K562 (cell line): ENCODE results near the gene AGAP1. TPM values are rescaled to one million over a fixed set of nuclear protein-coding genes. Genes with fewer than 3 reads are reported as not detected.

Source experiments
- ATAC-seq: fragments of 200-7000 bp; cut with Tn5 transposase; 3 replicates; pipeline ENCODE4 v1.9.1; 2020; ENCODE audit warnings: moderate library complexity
- BruUV-seq: library from RNA; stranded (reverse); fragments of 400-500 nt; replicated peaks from 2 replicates; lab custom pipeline; 2021; lab: Mats Ljungman, UMichigan
- CTCF ChIA-PET: fragments of 300-600 bp; formaldehyde crosslinking; extraction: SDS; loops from one replicate; lab custom pipeline; 2021; ENCODE audit warnings: low intra/inter-chr PET ratio; lab: Yijun Ruan, JAX
- POLR2A ChIA-PET: fragments of 300-600, 350-650 bp; sonication (Branson Sonifier 250); formaldehyde crosslinking; extraction: SDS; loops from one replicate; lab custom pipeline; 2021; ENCODE audit warnings: antibody characterized with exemption, inconsistent platforms; lab: Yijun Ruan, JAX
- DNase-seq, 4 experiments: peaks; one replicate each; pipeline versions ENCODE4 v3.0.0 to v3.0.0-alpha.2; 2011 to 2018; ENCODE audit warnings: low spot score in 3 of 4, mixed read lengths in 3 of 4; ENCODE audit errors: extremely low read depth in 1 of 4
- FAIRE-seq: peaks from 2 replicates; lab custom pipeline; 2011; peaks lifted over from hg19 to GRCh38; lab: Jason Lieb, UNC
- H2AFZ ChIP-seq: 2 replicates; pipeline ENCODE4 v1.6.0; 2011; ENCODE audit warnings: low read depth, low read length, control low read depth, inconsistent platforms
- H3K27ac ChIP-seq: fragments of 200-600 bp; 3 replicates; pipeline ENCODE4 v1.8.0; 2011; ENCODE audit warnings: low read depth, mild to moderate bottlenecking, control low read depth, inconsistent platforms, low read length, moderate library complexity, mixed read lengths; ENCODE audit errors: extremely low read depth
- H3K27me3 ChIP-seq, 2 experiments: fragments of 300-600 bp in 1 of 2; 2 replicates in 1 of 2; 3 replicates in 1 of 2; pipeline versions ENCODE4 v1.6.0 to v1.8.0; 2011; ENCODE audit warnings: inconsistent platforms in 2 of 2, low read length in 2 of 2, mild to moderate bottlenecking in 1 of 2, mixed read lengths in 1 of 2, moderate library complexity in 1 of 2; ENCODE audit not compliant: control insufficient read depth in 2 of 2, insufficient read depth in 2 of 2
- H3K36me3 ChIP-seq: fragments of 300-600 bp; 3 replicates; pipeline ENCODE4 v1.8.0; 2011; ENCODE audit warnings: mild to moderate bottlenecking, low read length, inconsistent platforms; ENCODE audit not compliant: control insufficient read depth, insufficient read depth
- H3K4me1 ChIP-seq, 2 experiments: fragments of 200-600 bp in 1 of 2; replicated peaks in 1 of 2; 2 replicates in 1 of 2; 3 replicates in 1 of 2; pipeline versions ENCODE4 v1.5.1 to v1.8.0; 2011; ENCODE audit warnings: inconsistent platforms in 2 of 2, low read length in 2 of 2, mild to moderate bottlenecking in 1 of 2, mixed read lengths in 1 of 2, moderate library complexity in 1 of 2; ENCODE audit not compliant: control insufficient read depth in 2 of 2, insufficient read depth in 2 of 2
- H3K4me2 ChIP-seq: 2 replicates; pipeline ENCODE4 v1.6.1; 2011; ENCODE audit warnings: low read length, control low read depth, inconsistent platforms, mixed read lengths; ENCODE audit not compliant: insufficient read depth
- H3K4me3 ChIP-seq: fragments of 200-600 bp; sonication (generic), shearing (Covaris generic); 2 replicates; pipeline ENCODE4 v1.5.1; 2016; ENCODE audit warnings: control low read depth, inconsistent platforms
- H3K79me2 ChIP-seq: fragments of 200-600 bp; 3 replicates; pipeline ENCODE4 v1.8.0; 2011; ENCODE audit warnings: low read length, inconsistent platforms; ENCODE audit not compliant: control insufficient read depth, insufficient read depth
- H3K9ac ChIP-seq, 2 experiments: 2 replicates each; pipeline versions ENCODE4 v1.6.0 to v1.6.1; 2011; ENCODE audit warnings: low read depth in 2 of 2, low read length in 2 of 2, control low read depth in 1 of 2, inconsistent platforms in 1 of 2, mild to moderate bottlenecking in 1 of 2, mixed read lengths in 1 of 2; ENCODE audit not compliant: insufficient read depth in 1 of 2
- H3K9me1 ChIP-seq: one replicate; pipeline ENCODE4 v1.6.0; 2011; ENCODE audit warnings: inconsistent platforms, mild to moderate bottlenecking, low read length, moderate library complexity; ENCODE audit not compliant: control insufficient read depth, insufficient read depth
- H3K9me3 ChIP-seq: replicated peaks from 2 replicates; pipeline ENCODE4 v1.5.1; 2011; ENCODE audit warnings: low read depth, low read length, inconsistent platforms; ENCODE audit not compliant: control insufficient read depth, insufficient read depth
- H4K20me1 ChIP-seq: replicated peaks from 2 replicates; pipeline ENCODE4 v1.6.1; 2011; ENCODE audit warnings: low read length, inconsistent platforms, mixed read lengths; ENCODE audit not compliant: control insufficient read depth, insufficient read depth
- ARID1B ChIP-seq: fragments of 450-650 bp; IDR thresholded peaks from 2 replicates; pipeline ENCODE4 v1.6.1; 2016; ENCODE audit warnings: antibody characterized with exemption, mild to moderate bottlenecking, inconsistent platforms
- C11orf30 ChIP-seq: fragments of 450-650 bp; IDR thresholded peaks from 2 replicates; pipeline ENCODE4 v1.6.1; 2016; ENCODE audit warnings: low read depth, mild to moderate bottlenecking
- CBFA2T3 ChIP-seq: fragments of 450-650 bp; IDR thresholded peaks from 2 replicates; pipeline ENCODE4 v1.6.1; 2017
- CBFB ChIP-seq: sonication (generic); formaldehyde crosslinking; IDR thresholded peaks from 2 replicates; pipeline ENCODE4 v1.4.0; 2020; ENCODE audit warnings: mild to moderate bottlenecking, missing genetic modification reagents
- CBX3 ChIP-seq, 2 experiments: IDR thresholded peaks; 1 replicate in 1 of 2; 2 replicates in 1 of 2; pipeline ENCODE4 v1.6.1; 2012; ENCODE audit warnings: inconsistent platforms in 2 of 2, low read length in 2 of 2, borderline replicate concordance in 1 of 2, control low read depth in 1 of 2
- CC2D1A ChIP-seq: fragments of 450-650 bp; IDR thresholded peaks from 2 replicates; pipeline ENCODE4 v1.6.1; 2017; ENCODE audit warnings: mild to moderate bottlenecking
- CTBP1 ChIP-seq: fragments of 450-650 bp; IDR thresholded peaks from 2 replicates; pipeline ENCODE4 v1.6.1; 2016; ENCODE audit warnings: borderline replicate concordance
- DPF2 ChIP-seq: fragments of 450-650 bp; IDR thresholded peaks from 2 replicates; pipeline ENCODE4 v1.6.1; 2016
- ELF1 ChIP-seq: fragments of 200-800 bp; sonication (Bioruptor generic); IDR thresholded peaks from 2 replicates; pipeline ENCODE4 v1.6.1; 2016; ENCODE audit warnings: missing genetic modification characterization, missing compliant biosample characterization
- FOXJ2 ChIP-seq: fragments of 200-800 bp; sonication (Bioruptor generic); IDR thresholded peaks from 2 replicates; pipeline ENCODE4 v1.6.1; 2016; ENCODE audit warnings: missing genetic modification characterization, missing compliant biosample characterization
- GTF2E2 ChIP-seq: fragments of 200-800 bp; sonication (Bioruptor generic); IDR thresholded peaks from 2 replicates; pipeline ENCODE4 v1.6.1; 2016; ENCODE audit warnings: missing genetic modification characterization, missing compliant biosample characterization
- HDAC2 ChIP-seq: fragments of 450-650 bp; IDR thresholded peaks from 2 replicates; pipeline ENCODE4 v1.6.1; 2016; ENCODE audit warnings: mild to moderate bottlenecking
- HNRNPK ChIP-seq: fragments of 200-400 bp; formaldehyde crosslinking; IDR thresholded peaks from one replicate; pipeline ENCODE4 v1.6.1; 2018; ENCODE audit warnings: mild to moderate bottlenecking, low read depth, low read length; ENCODE audit not compliant: poor library complexity, severe bottlenecking
- HOMEZ ChIP-seq: fragments of 250-450 bp; sonication (Bioruptor Pico); IDR thresholded peaks from 2 replicates; pipeline ENCODE4 v1.4.0; 2020; ENCODE audit warnings: mild to moderate bottlenecking, moderate library complexity
- HOXB6 ChIP-seq: fragments of 250-450 bp; sonication (Bioruptor Pico); IDR thresholded peaks from 2 replicates; pipeline ENCODE4 v1.5.1; 2022; ENCODE audit warnings: mild to moderate bottlenecking, borderline replicate concordance
- MAFK ChIP-seq: IDR thresholded peaks from 2 replicates; pipeline ENCODE4 v1.6.1; 2011; ENCODE audit warnings: low read length, improper control_type of control experiment
- MEF2A ChIP-seq: IDR thresholded peaks from 2 replicates; pipeline ENCODE4 v1.6.1; 2011; ENCODE audit warnings: low read depth, mild to moderate bottlenecking, low read length, moderate library complexity; ENCODE audit not compliant: control insufficient read depth
- PYGO2 ChIP-seq: fragments of 450-650 bp; IDR thresholded peaks from 2 replicates; pipeline ENCODE4 v1.6.1; 2016; ENCODE audit warnings: mild to moderate bottlenecking, missing genetic modification characterization, moderate library complexity, missing compliant biosample characterization
- RBM17 ChIP-seq: fragments of 200-400 bp; formaldehyde crosslinking; IDR thresholded peaks from 2 replicates; pipeline ENCODE4 v1.6.1; 2017; ENCODE audit warnings: low read depth, mild to moderate bottlenecking, low read length, borderline replicate concordance
- SP2 ChIP-seq: IDR thresholded peaks from 2 replicates; pipeline ENCODE4 v1.6.1; 2011; ENCODE audit warnings: mild to moderate bottlenecking, low read depth, low read length, moderate library complexity; ENCODE audit not compliant: poor library complexity, severe bottlenecking; ENCODE audit errors: extremely low read depth
- TAL1 ChIP-seq: fragments of 450-650 bp; IDR thresholded peaks from 2 replicates; pipeline ENCODE4 v1.6.1; 2016; ENCODE audit warnings: mild to moderate bottlenecking
- TCF3 ChIP-seq: sonication (generic); formaldehyde crosslinking; IDR thresholded peaks from 2 replicates; pipeline ENCODE4 v1.4.0; 2020; ENCODE audit warnings: mild to moderate bottlenecking, missing genetic modification reagents
- ZFP30 ChIP-seq: fragments of 250-450 bp; sonication (Bioruptor Pico); IDR thresholded peaks from 2 replicates; pipeline ENCODE4 v1.8.0; 2022; ENCODE audit warnings: moderate library complexity, mild to moderate bottlenecking, inconsistent platforms, borderline replicate concordance
- ZNF408 ChIP-seq: fragments of 250-450 bp; sonication (Bioruptor Pico); IDR thresholded peaks from 2 replicates; pipeline ENCODE4 v1.4.0; 2020; ENCODE audit warnings: low read depth, mild to moderate bottlenecking, moderate library complexity
- WGBS: fragments of 100-300 bp; shearing (Covaris generic); methylation state at CpG from one replicate; pipeline ENCODE4 v1.1.6; 2016; ENCODE audit warnings: low coverage, mixed read lengths; ENCODE audit not compliant: insufficient coverage; ENCODE audit errors: missing lambda C conversion rate; 5-methylcytosine and 5-hydroxymethylcytosine counted together
- in situ Hi-C: fragments of 300-500 bp; cut with MboI; formaldehyde crosslinking; loops from 4 replicates; pipeline ENCODE4 v1.15.0; 2018; ENCODE audit warnings: inconsistent platforms, mixed read lengths
- intact Hi-C: fragments of 100-400 bp; cut with micrococcal nuclease; formaldehyde crosslinking; loops from 2 replicates; pipeline ENCODE4 v1.14.2; 2022
- polyA plus RNA-seq, 8 experiments: library from polyadenylated mRNA; depleted of rRNA in 4 of 8; stranded (reverse) in 5 of 8; unstranded in 3 of 8; fragments of >200 nt; fragmentation: Nextera tagmentation in 2 of 8; fragmentation: Illumina TruSeq in 1 of 8; extraction: Ambion mirVana in 2 of 8; extraction: Trizol in 1 of 8; gene quantifications; 2 replicates each; pipeline versions ENCODE4 v1.2.1 to v1.2.3, GENCODE V29; 2011 to 2014; ENCODE audit warnings: inconsistent platforms in 1 of 8, missing spikeins in 1 of 8
- total RNA-seq, 7 experiments: library from RNA; depleted of rRNA in 6 of 7; stranded (reverse); fragments of >200 nt in 6 of 7; fragmentation: Illumina TruSeq in 2 of 7; extraction: Trizol in 2 of 7; gene quantifications; 2 replicates each; pipeline versions ENCODE4 v1.2.1 to v1.2.3, GENCODE V29; 2011 to 2021; ENCODE audit warnings: low replicate concordance in 1 of 7

The AGAP1 gene
- total and polyA plus RNA-seq, 9 of the 15 experiments (the other 6 are each of a cell fraction or from before 2014, with no cell fraction given), result 1.3 to 24.0 (median 10.6) TPM

GRCh38 chr2:235643680-235644511 lies 150.1 kb downstream of the AGAP1 start:
- ChIA-PET POLR2A (interaction anchor here (0.6 kb wide), 1 partner anchor 83 kb away, joined by 3 read pairs; no protein-coding TSS in a partner anchor), CTCF (no interaction called here)
- WGBS, result 24% methylated on average over 12 of the region's 16 CpGs
- H3K9me3 ChIP-seq, result no peaks in the 10 kb centered on the region
- H3K4me3 ChIP-seq, result no peak overlapping the region
- intact Hi-C loops, result loop anchor here (5.0 kb wide), 1 partner anchor 103 kb away; no protein-coding TSS in a partner anchor
- no peaks in the 10 kb centered on the region for H3K36me3 ChIP-seq
- peaks cover 3% of the 10 kb centered on the region for H3K9me1 ChIP-seq
- BruUV-seq, result no TSS peak
- H3K27me3 ChIP-seq, result no peaks in the 10 kb centered on the region
- no peak overlapping the region for H2AFZ ChIP-seq
- peaks cover 58% of the 10 kb centered on the region for H3K79me2 ChIP-seq
- no peak for FAIRE-seq
- H3K27ac ChIP-seq, result no peak overlapping the region
- peak in 2 of 4 experiments; percentile 13 to 44 for DNase-seq
- ATAC-seq, result peak; percentile 40
- no peak overlapping the region; the same call in 1 of the 2 replicates for H3K4me2 ChIP-seq
- peaks cover 12 to 36% of the 10 kb centered on the region in 2 experiments; a peak in 4 of 5 replicates for H3K4me1 ChIP-seq
- H3K9ac ChIP-seq, result no peak overlapping the region
- H4K20me1 ChIP-seq, result peaks cover 53% of the 10 kb centered on the region
- in situ Hi-C loops, result no loop called here
- TF ChIP-seq RBM17 (no peak), TAL1 (peak; percentile 32; the same call in 1 of the 2 replicates), CBX3 (IDR thresholded peaks at IDR 0.05; ENCODE audit: borderline replicate concordance in 1 of 2, low read length in 2 of 2) (no peak), ZNF408 (CRISPR knock-in tag) (no peak), CTBP1 (no peak; the same call in 1 of the 2 replicates), MAFK (no peak), HDAC2 (no peak), HOXB6 (CRISPR knock-in tag) (no peak), DPF2 (no peak), CBFA2T3 (peak; percentile 76), TCF3 (peak; percentile 32; the same call in 1 of the 2 replicates), FOXJ2 (tag) (peak; percentile 61), SP2 (no peak), PYGO2 (no peak), ZFP30 (CRISPR knock-in tag) (no peak), CBFB (CRISPR knock-in tag) (no peak), ARID1B (peak; percentile 50), GTF2E2 (tag) (no peak), CC2D1A (no peak), HOMEZ (no peak), C11orf30 (no peak), MEF2A (no peak), HNRNPK (no peak), ELF1 (tag) (0 out of 2 replicates have a peak, but pooled peaks have one; percentile 33)
